SK-N-SH (cell line): ENCODE measurements around the gene SPINT4. TPM values are rescaled to one million over a fixed set of nuclear protein-coding genes. Genes with fewer than 3 reads are reported as not detected.
"Not testable (repeated sequence)": the region's sequence is repeated elsewhere in the genome, so short reads cannot be mapped to it uniquely, and the experiment has no call there.

Source experiments
- CTCF ChIA-PET: fragments of 300-600, 350-600 bp; formaldehyde crosslinking; extraction: SDS; loops from one replicate; lab custom pipeline; 2021; lab: Yijun Ruan, JAX
- POLR2A ChIA-PET: fragments of 350-600 bp; sonication (Branson Sonifier 250); formaldehyde crosslinking; extraction: SDS; loops from one replicate; lab custom pipeline; 2020; ENCODE audit warnings: antibody characterized with exemption, inconsistent platforms; lab: Yijun Ruan, JAX
- DNase-seq: peaks from one replicate; pipeline ENCODE4 v3.0.0; 2012
- H2AFZ ChIP-seq: fragments of 200-600 bp; sonication (generic); 2 replicates; pipeline ENCODE4 v1.8.1; 2016; ENCODE audit warnings: antibody characterized with exemption, mild to moderate bottlenecking, low read depth
- H3F3A ChIP-seq: fragments of 200-600 bp; sonication (generic); replicated peaks from 2 replicates; pipeline ENCODE3; 2016; ENCODE audit warnings: antibody characterized with exemption, mild to moderate bottlenecking; ENCODE audit not compliant: insufficient read depth
- H3K27ac ChIP-seq, 2 experiments: fragments of 200-500 bp in 1 of 2; fragments of 200-600 bp in 1 of 2; sonication (Bioruptor generic) in 1 of 2; sonication (generic), shearing (Covaris generic) in 1 of 2; 2 replicates each; pipeline versions ENCODE4 v1.5.1 to v1.6.1; 2014 to 2016; ENCODE audit warnings: low read depth in 2 of 2, inconsistent platforms in 1 of 2, low read length in 1 of 2, mild to moderate bottlenecking in 1 of 2, mixed read lengths in 1 of 2
- H3K27me3 ChIP-seq: fragments of 200-600 bp; sonication (generic), shearing (Covaris generic); 2 replicates; pipeline ENCODE4 v1.6.1; 2016; ENCODE audit warnings: mixed run types; ENCODE audit not compliant: insufficient read depth
- H3K36me3 ChIP-seq, 2 experiments: fragments of 200-500 bp in 1 of 2; fragments of 200-600 bp in 1 of 2; sonication (Bioruptor generic) in 1 of 2; sonication (generic) in 1 of 2; replicated peaks in 1 of 2; 2 replicates each; pipeline versions ENCODE3 to v1.5.1; 2014 to 2016; ENCODE audit warnings: low read length in 1 of 2, mild to moderate bottlenecking in 1 of 2; ENCODE audit not compliant: insufficient read depth in 2 of 2, control insufficient read depth in 1 of 2
- H3K4me1 ChIP-seq, 2 experiments: fragments of 200-500 bp in 1 of 2; fragments of 200-600 bp in 1 of 2; sonication (Bioruptor generic) in 1 of 2; sonication (generic), shearing (Covaris generic) in 1 of 2; 2 replicates each; pipeline versions ENCODE4 v1.5.1 to v1.6.1; 2014 to 2016; ENCODE audit warnings: low read depth in 1 of 2, low read length in 1 of 2, mixed run types in 1 of 2; ENCODE audit not compliant: insufficient read depth in 2 of 2, control insufficient read depth in 1 of 2
- H3K4me2 ChIP-seq: fragments of 200-600 bp; sonication (generic), shearing (Covaris generic); 2 replicates; pipeline ENCODE4 v1.6.1; 2017; ENCODE audit warnings: mixed run types
- H3K4me3 ChIP-seq, 2 experiments: fragments of 200-500 bp in 1 of 2; fragments of 200-600 bp in 1 of 2; sonication (Bioruptor generic) in 1 of 2; sonication (generic), shearing (Covaris generic) in 1 of 2; 2 replicates each; pipeline versions ENCODE4 v1.5.1 to v1.8.1; 2014 to 2016; ENCODE audit warnings: low read depth in 2 of 2, inconsistent platforms in 1 of 2, low read length in 1 of 2, mild to moderate bottlenecking in 1 of 2, mixed read lengths in 1 of 2, moderate library complexity in 1 of 2
- H3K79me2 ChIP-seq: fragments of 200-600 bp; sonication (generic); 2 replicates; pipeline ENCODE4 v1.8.1; 2017; ENCODE audit warnings: mild to moderate bottlenecking; ENCODE audit not compliant: insufficient read depth
- H3K9ac ChIP-seq: fragments of 200-600 bp; sonication (generic); 2 replicates; pipeline ENCODE4 v1.6.1; 2017; ENCODE audit warnings: mixed run types
- H3K9me2 ChIP-seq: fragments of 200-600 bp; sonication (generic); 2 replicates; pipeline ENCODE4 v1.6.1; 2017; ENCODE audit warnings: mixed run types
- H3K9me3 ChIP-seq: fragments of 200-600 bp; sonication (generic); 2 replicates; pipeline ENCODE4 v1.6.1; 2017; ENCODE audit warnings: mixed run types, mild to moderate bottlenecking, moderate library complexity
- H4K20me1 ChIP-seq: fragments of 200-600 bp; sonication (generic); 2 replicates; pipeline ENCODE4 v1.6.1; 2017; ENCODE audit warnings: mild to moderate bottlenecking, mixed run types; ENCODE audit not compliant: insufficient read depth
- CTCF ChIP-seq: fragments of 200-600 bp; sonication (generic); IDR thresholded peaks from 2 replicates; pipeline ENCODE4 v1.6.1; 2017; ENCODE audit warnings: antibody characterized with exemption, mild to moderate bottlenecking, moderate library complexity
- ELF1 ChIP-seq: IDR thresholded peaks from 2 replicates; pipeline ENCODE4 v1.4.0; 2012
- EP300 ChIP-seq, 2 experiments: IDR thresholded peaks; 2 replicates each; pipeline versions ENCODE4 v1.4.0 to v1.6.1; 2012; ENCODE audit warnings: borderline replicate concordance in 1 of 2, low read depth in 1 of 2, low read length in 1 of 2
- FOSL2 ChIP-seq: IDR thresholded peaks from 2 replicates; pipeline ENCODE4 v1.4.0; 2012; ENCODE audit warnings: low read depth, mild to moderate bottlenecking, moderate library complexity, borderline replicate concordance
- GATA2 ChIP-seq: sonication (generic); formaldehyde crosslinking; IDR thresholded peaks from 2 replicates; pipeline ENCODE4 v1.5.0; 2020; ENCODE audit warnings: mild to moderate bottlenecking, missing genetic modification reagents
- MAX ChIP-seq: IDR thresholded peaks from 2 replicates; pipeline ENCODE4 v1.4.0; 2012; ENCODE audit warnings: low read depth
- POLR2AphosphoS5 ChIP-seq: IDR thresholded peaks from 2 replicates; pipeline ENCODE4 v1.6.1; 2012; ENCODE audit warnings: low read depth, low read length
- RCOR1 ChIP-seq: fragments of 150-350 bp; IDR thresholded peaks from 2 replicates; pipeline ENCODE4 v1.6.1; 2017; ENCODE audit warnings: antibody characterized with exemption, low read length
- SIN3A ChIP-seq: IDR thresholded peaks from 2 replicates; pipeline ENCODE4 v1.6.1; 2012; ENCODE audit warnings: low read depth, mild to moderate bottlenecking, low read length, moderate library complexity, borderline replicate concordance
- SMC3 ChIP-seq: IDR thresholded peaks from 2 replicates; pipeline ENCODE4 v1.6.1; 2012; ENCODE audit warnings: low read depth, low read length, improper control_type of control experiment
- USF2 ChIP-seq: fragments of 150-350 bp; IDR thresholded peaks from 2 replicates; pipeline ENCODE4 v1.6.1; 2017; ENCODE audit warnings: antibody characterized with exemption, low read length, low read depth, borderline replicate concordance
- YY1 ChIP-seq: IDR thresholded peaks from 2 replicates; pipeline ENCODE4 v1.4.0; 2012; ENCODE audit warnings: low read depth, mild to moderate bottlenecking
- WGBS: methylation state at CpG from one replicate; pipeline ENCODE4 v1.1.6; 2017; ENCODE audit warnings: low lambda C conversion rate; 5-methylcytosine and 5-hydroxymethylcytosine counted together
- polyA plus RNA-seq, 3 experiments: library from polyadenylated mRNA; depleted of rRNA; stranded (reverse); fragments of >200 nt; gene quantifications; 2 replicates each; pipeline ENCODE4 v1.2.3, GENCODE V29; 2012
- TF ChIP-seq, protein P1 (sequence below): IDR thresholded peaks from 2 replicates; pipeline ENCODE4 v1.4.0; 2012; ENCODE audit warnings: low read depth, borderline replicate concordance

SPINT4 gene
- polyA plus RNA-seq, 1 of the 3 experiments (the other 2 are of a cell fraction) = not detected

GRCh38 chr20:45701873-45702272 is 20.3 kb upstream of the SPINT4 start, which contains the start of gene WFDC13 (continued):
- no peak for TF ChIP-seq YY1
- TF ChIP-seq RCOR1 = no peak

- POLR2A ChIA-PET = no interaction called here
- no peak within 1 kb of the TSS for H3K4me2 ChIP-seq
These were observed 17.0 kb upstream of the SPINT4 start, which contains the start of gene WFDC10B for GRCh38 chr20:45704969-45705637. WFDC10B (minus strand) TSS chr20:45705019; CDS start chr20:45685992, 19,027 bp downstream.

DNA sequence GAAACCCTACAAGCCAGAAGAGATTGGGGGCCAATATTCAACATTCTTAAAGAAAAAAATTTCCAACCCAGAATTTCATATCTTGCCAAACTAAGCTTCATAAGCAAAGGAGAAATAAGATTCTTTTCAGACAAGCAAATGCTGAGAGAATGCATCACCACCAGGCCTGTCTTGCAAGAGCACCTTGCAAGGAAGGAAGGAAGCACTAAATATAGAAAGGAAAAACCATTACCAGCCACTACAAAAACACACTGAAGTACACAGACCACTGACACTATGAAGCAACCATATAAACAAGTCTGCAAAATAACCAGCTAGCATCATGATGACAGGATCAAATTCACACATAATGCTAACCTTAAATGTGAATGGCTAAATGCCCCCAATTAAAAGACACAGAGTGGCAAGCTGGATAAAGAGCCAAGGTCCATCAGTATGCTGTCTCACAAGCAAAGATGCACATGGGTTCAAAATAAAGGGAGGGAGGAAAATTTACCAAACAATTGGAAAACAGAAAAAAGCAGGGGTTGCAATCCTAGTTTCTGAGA is 5.9 kb upstream of the SPINT4 start:
- H3K79me2 ChIP-seq, H3K4me3 ChIP-seq, H3K27me3 ChIP-seq, H3K9me3 ChIP-seq, H3K9me2 ChIP-seq, POLR2A ChIA-PET, H3F3A ChIP-seq, H2AFZ ChIP-seq, H3K27ac ChIP-seq, H3K4me1 ChIP-seq, H4K20me1 ChIP-seq, H3K9ac ChIP-seq, H3K36me3 ChIP-seq, DNase-seq, H3K4me2 ChIP-seq: not testable (repeated sequence)
- CTCF ChIA-PET = interaction anchor here (1.6 to 2.4 kb wide), 2 partner anchors 11 to 55 kb away, joined by 4 to 6 read pairs; no protein-coding TSS in a partner anchor

More at GRCh38 chr20:45704969-45705637, 17.0 kb upstream of the SPINT4 start, which contains the start of gene WFDC10B:
- WGBS = 31% methylated on average over 1 of the region's 1 CpG
- Histone ChIP-seq H3K79me2 (no peaks in the 10 kb centered on the region), H3K9me3 (no peaks in the 10 kb centered on the region), H3K27me3 (no peaks in the 10 kb centered on the region), H3K9me2 (no peaks in the 10 kb centered on the region)
- CTCF ChIA-PET = interaction anchor here (1.7 kb wide), 1 partner anchor 66 kb away, joined by 6 read pairs; no protein-coding TSS in a partner anchor
- TF ChIP-seq MAX (no peak), SIN3A (no peak), ELF1 (no peak), EP300 (IDR thresholded peaks at IDR 0.05; ENCODE audit: borderline replicate concordance in 1 of 2, low read depth in 1 of 2, low read length in 1 of 2) (no peak), USF2 (no peak), SMC3 (no peak), CTCF (no peak), FOSL2 (no peak), POLR2AphosphoS5 (no peak), GATA2 (CRISPR knock-in tag) (no peak)
- TF ChIP-seq, protein P1, sequence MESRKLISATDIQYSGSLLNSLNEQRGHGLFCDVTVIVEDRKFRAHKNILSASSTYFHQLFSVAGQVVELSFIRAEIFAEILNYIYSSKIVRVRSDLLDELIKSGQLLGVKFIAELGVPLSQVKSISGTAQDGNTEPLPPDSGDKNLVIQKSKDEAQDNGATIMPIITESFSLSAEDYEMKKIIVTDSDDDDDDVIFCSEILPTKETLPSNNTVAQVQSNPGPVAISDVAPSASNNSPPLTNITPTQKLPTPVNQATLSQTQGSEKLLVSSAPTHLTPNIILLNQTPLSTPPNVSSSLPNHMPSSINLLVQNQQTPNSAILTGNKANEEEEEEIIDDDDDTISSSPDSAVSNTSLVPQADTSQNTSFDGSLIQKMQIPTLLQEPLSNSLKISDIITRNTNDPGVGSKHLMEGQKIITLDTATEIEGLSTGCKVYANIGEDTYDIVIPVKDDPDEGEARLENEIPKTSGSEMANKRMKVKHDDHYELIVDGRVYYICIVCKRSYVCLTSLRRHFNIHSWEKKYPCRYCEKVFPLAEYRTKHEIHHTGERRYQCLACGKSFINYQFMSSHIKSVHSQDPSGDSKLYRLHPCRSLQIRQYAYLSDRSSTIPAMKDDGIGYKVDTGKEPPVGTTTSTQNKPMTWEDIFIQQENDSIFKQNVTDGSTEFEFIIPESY = no peak
- TF ChIP-seq, all 33 proteins: peak for 0
- Histone ChIP-seq H3K4me1 (no peaks in the 10 kb centered on the region), H2AFZ (no peak within 1 kb of the TSS), H3K9ac (no peak within 1 kb of the TSS), H4K20me1 (no peaks in the 10 kb centered on the region), H3K36me3 (no peaks in the 10 kb centered on the region), H3K27ac (no peak within 1 kb of the TSS), H3F3A (no peaks in the 10 kb centered on the region), H3K4me3 (no peak within 1 kb of the TSS)
- no peak for DNase-seq
